Left ventricle myocardium inferior (tissue), 1 donor: ENCODE results near the gene IL9R. TPM values are rescaled to one million over a fixed set of nuclear protein-coding genes. Genes with fewer than 3 reads are reported as not detected.
"Not testable (repeated sequence)": the region's sequence is repeated elsewhere in the genome, so short reads cannot be mapped to it uniquely, and the experiment has no call there.

Experiments
- DNase-seq: peaks from one replicate; pipeline ENCODE4 v3.0.0-alpha.2; 2020
- H3K27ac ChIP-seq: fragments of 200-600 bp; replicated peaks from 2 replicates; pipeline ENCODE4 v1.8.0; 2021
- H3K27me3 ChIP-seq: fragments of 200-600 bp; 2 replicates; pipeline ENCODE4 v1.8.0; 2021; ENCODE audit warnings: low read depth
- H3K36me3 ChIP-seq: fragments of 200-600 bp; 2 replicates; pipeline ENCODE4 v1.8.0; 2021
- H3K4me1 ChIP-seq: fragments of 200-600 bp; 2 replicates; pipeline ENCODE4 v1.8.0; 2021
- H3K4me3 ChIP-seq: fragments of 200-600 bp; 2 replicates; pipeline ENCODE4 v1.8.0; 2021; ENCODE audit warnings: mild to moderate bottlenecking, moderate library complexity
- H3K9me3 ChIP-seq: fragments of 200-600 bp; replicated peaks from 2 replicates; pipeline ENCODE4 v1.8.0; 2021
- intact Hi-C: fragments of 100-400 bp; cut with micrococcal nuclease; formaldehyde crosslinking; loops from one replicate; pipeline ENCODE4 v1.11.0; 2022
- total RNA-seq: library from RNA; stranded (reverse); fragmentation: NEBNext Ultra II Directional; extraction: Animal tissue kit (Norgen Biotek cat#: 25700); gene quantifications from one replicate; pipeline ENCODE4 v1.2.1, GENCODE V29; 2021
- TF ChIP-seq, protein P1 (sequence below): fragments of 200-600 bp; IDR thresholded peaks from 2 replicates; pipeline ENCODE4 v1.8.0; 2021; ENCODE audit warnings: antibody characterized with exemption, mild to moderate bottlenecking, borderline replicate concordance
- donor health status: DM: no; HTN: yes; CAD: no; lungs with severe emphysema.

The IL9R gene
- total RNA-seq, 1 donor from 2014 or later: not detected

DNA sequence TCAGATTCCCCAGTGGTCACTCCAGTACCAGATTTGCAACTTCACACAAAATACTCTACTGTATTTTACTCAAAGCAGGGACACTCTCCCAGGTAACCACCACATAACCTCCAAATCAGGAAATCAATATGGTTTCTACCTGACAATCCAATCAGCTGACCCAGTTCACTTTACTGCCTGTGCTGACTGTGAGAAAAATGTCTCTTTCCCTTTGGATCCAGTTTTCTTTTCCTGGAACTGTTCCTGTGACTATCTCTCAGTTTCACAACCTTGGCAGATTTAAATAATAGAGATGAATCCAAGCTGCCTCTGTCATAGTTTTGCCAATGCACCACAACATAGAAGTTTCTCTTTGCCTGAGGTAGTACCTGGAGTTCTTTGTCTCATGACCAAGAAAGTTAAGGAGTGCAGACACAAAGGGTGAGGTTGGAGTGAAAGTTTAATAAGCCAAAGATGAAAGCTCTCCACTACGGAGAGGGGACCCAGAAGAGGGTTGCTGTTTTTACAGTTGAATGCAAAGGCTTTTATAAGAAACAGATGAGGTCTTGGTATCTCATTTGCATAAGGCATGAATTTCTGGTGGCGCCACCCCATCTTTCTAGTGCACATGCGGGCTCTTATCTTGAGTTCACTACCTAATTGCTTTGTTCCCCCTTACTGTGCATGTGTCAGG lies 29.7 kb upstream of the IL9R start:
- TF ChIP-seq, protein P1, sequence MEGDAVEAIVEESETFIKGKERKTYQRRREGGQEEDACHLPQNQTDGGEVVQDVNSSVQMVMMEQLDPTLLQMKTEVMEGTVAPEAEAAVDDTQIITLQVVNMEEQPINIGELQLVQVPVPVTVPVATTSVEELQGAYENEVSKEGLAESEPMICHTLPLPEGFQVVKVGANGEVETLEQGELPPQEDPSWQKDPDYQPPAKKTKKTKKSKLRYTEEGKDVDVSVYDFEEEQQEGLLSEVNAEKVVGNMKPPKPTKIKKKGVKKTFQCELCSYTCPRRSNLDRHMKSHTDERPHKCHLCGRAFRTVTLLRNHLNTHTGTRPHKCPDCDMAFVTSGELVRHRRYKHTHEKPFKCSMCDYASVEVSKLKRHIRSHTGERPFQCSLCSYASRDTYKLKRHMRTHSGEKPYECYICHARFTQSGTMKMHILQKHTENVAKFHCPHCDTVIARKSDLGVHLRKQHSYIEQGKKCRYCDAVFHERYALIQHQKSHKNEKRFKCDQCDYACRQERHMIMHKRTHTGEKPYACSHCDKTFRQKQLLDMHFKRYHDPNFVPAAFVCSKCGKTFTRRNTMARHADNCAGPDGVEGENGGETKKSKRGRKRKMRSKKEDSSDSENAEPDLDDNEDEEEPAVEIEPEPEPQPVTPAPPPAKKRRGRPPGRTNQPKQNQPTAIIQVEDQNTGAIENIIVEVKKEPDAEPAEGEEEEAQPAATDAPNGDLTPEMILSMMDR: no peak
- H3K9me3 ChIP-seq: peaks cover 20% of the 10 kb centered on the region
- peaks cover 20% of the 10 kb centered on the region for H3K27me3 ChIP-seq
- H3K27ac ChIP-seq: no peak overlapping the region
- DNase-seq: no peak
- no peaks in the 10 kb centered on the region for H3K4me1 ChIP-seq
- no peak overlapping the region for H3K4me3 ChIP-seq
- H3K36me3 ChIP-seq: no peaks in the 10 kb centered on the region
- intact Hi-C loops: no loop called here

DNA sequence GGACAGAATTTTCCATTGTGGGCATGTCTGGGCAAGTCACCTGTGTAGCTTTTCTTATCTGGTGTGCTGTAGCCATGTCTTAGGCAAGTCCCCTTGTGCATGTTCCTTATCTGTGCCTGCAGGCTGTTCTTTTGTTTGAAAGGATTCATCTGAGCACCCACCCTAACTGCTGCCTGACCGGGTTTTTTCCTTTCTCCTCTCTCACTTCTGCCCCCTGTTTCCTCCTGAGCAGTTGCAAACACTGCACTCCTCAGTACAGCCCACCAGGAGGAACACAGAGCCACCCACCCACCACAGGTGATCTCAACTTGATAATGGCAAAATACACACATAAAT lies 29.2 kb upstream of the IL9R start:
- no peak for DNase-seq

DNA sequence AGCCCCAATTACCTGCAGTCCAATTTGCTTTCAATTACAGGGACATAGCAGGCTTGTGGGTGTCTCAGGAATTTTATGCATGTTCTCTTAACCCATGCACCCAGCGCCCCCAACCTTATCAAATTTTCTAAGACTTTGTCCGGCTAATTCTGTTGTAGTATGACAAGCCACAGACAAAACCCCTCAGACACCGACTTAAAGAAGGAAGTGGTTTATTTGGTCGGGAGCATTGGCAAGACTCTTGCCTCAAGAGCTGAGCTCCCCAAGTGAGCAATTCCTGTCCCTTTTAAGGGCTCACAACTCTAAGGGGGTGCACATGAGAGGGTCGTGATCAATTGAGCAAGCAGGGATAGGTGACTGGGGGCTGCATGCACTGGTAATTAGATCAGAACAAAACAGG lies 28.7 kb upstream of the IL9R start:
- intact Hi-C loops: no loop called here
- Histone ChIP-seq H3K36me3 (no peaks in the 10 kb centered on the region), H3K4me3 (no peak overlapping the region), H3K27me3 (peaks cover 14% of the 10 kb centered on the region), H3K9me3 (peaks cover 16% of the 10 kb centered on the region), H3K27ac (no peak overlapping the region), H3K4me1 (no peaks in the 10 kb centered on the region)
- DNase-seq: no peak
- TF ChIP-seq, protein P1: no peak

More for the DNA sequence above, 29.2 kb upstream of the IL9R start:
- intact Hi-C loops: no loop called here
- Histone ChIP-seq H3K27ac (no peak overlapping the region), H3K27me3 (peaks cover 16% of the 10 kb centered on the region), H3K4me3 (no peak overlapping the region), H3K36me3 (no peaks in the 10 kb centered on the region), H3K4me1 (no peaks in the 10 kb centered on the region), H3K9me3 (peaks cover 20% of the 10 kb centered on the region)
- TF ChIP-seq, protein P1: no peak

DNA sequence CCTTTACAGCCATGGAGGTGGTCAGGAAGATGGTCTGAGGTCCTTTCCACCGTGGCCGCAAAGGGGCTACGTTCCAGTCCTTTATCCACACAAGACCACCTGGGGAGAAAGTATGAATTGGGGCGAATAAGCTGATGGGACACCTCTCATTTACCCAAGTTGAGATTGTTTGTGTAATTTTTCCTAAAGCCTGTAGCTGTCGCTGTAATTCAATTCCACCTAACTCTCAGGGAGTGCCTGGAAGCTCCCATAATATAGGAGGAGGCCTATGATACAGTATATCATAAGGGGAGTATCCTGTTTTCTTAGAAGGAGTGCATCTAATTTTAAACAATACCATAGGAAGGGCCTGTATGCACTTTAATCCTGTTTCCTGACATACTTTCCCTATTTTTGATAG lies 25.8 kb upstream of the IL9R start:
- H3K9me3 ChIP-seq, H3K36me3 ChIP-seq, H3K27ac ChIP-seq, DNase-seq, intact Hi-C loops, H3K4me1 ChIP-seq, H3K4me3 ChIP-seq: not testable (repeated sequence)
- peaks cover 20% of the 10 kb centered on the region for H3K27me3 ChIP-seq

DNA sequence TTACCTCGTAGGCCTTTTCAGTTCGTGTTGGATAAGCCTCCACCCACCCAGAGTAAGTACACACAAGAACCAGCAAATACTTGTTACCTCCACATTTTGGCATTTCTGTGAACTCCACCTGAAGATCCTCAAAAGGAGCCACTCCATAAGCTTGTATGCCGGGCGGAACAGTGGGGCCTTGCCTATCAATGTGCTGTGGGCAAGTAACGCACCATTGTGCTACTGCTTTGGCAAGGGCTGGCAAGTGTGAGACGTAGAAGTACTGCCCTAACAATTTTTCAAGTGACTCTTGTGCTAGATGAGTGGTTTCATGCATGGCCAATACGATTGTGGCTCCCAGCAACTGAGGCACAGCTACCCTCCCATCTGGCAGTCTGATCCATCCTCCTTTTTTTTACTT lies 25.3 kb upstream of the IL9R start:
- H3K9me3 ChIP-seq, H3K27ac ChIP-seq, H3K4me3 ChIP-seq, H3K36me3 ChIP-seq, DNase-seq, H3K4me1 ChIP-seq, intact Hi-C loops: not testable (repeated sequence)
- H3K27me3 ChIP-seq: peaks cover 20% of the 10 kb centered on the region

DNA sequence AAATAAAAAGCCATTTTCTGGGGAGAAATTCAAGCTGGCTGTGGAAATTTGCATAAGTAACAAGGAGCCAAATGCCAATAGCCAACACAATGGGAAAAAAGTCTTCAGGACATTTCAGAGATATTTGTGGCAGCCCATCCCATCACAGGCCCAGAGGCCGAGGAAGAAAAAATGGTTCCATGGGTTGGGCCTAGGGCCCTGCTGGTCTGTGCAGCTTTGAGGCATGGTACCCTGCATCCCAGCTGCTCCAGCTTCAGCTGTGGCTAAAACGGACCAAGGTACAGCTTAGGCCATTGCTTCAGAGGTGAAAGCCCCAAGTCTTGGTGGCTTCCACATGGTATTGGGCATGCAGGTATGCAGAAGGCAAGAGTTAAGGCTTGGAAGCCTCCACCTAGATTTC lies 14.2 kb upstream of the IL9R start:
- intact Hi-C loops: no loop called here
- DNase-seq: no peak
- peaks cover 14% of the 10 kb centered on the region for H3K27me3 ChIP-seq
- H3K36me3 ChIP-seq: no peaks in the 10 kb centered on the region
- no peak overlapping the region for H3K4me3 ChIP-seq
- no peak overlapping the region for H3K27ac ChIP-seq
- H3K9me3 ChIP-seq: peaks cover 21% of the 10 kb centered on the region
- H3K4me1 ChIP-seq: no peaks in the 10 kb centered on the region
- TF ChIP-seq, protein P1: no peak

DNA sequence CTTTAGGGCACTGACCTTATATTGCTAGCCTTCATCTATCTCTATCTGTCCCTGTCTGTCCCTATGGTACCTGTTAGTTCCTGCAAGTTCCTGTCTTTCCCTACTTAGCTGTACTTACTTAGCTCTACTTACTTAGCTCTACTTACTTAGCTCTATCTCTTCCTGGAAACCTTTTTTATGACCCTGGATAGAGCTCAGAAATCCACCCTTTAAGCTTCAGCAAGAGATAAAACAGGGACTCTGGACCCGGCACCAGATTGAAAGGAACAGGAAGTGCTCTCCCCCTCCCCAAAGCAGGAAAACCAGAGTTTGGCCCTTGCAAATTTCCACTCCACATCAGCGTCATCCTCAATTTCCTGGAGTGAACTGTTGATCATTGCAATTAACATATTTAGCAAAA lies 12.3 kb upstream of the IL9R start:
- Histone ChIP-seq H3K9me3 (peaks cover 21% of the 10 kb centered on the region), H3K27ac (no peak overlapping the region), H3K27me3 (peaks cover 14% of the 10 kb centered on the region), H3K4me3 (no peak overlapping the region), H3K4me1 (no peaks in the 10 kb centered on the region), H3K36me3 (no peaks in the 10 kb centered on the region)
- DNase-seq: no peak
- intact Hi-C loops: no loop called here
- TF ChIP-seq, protein P1: no peak

DNA sequence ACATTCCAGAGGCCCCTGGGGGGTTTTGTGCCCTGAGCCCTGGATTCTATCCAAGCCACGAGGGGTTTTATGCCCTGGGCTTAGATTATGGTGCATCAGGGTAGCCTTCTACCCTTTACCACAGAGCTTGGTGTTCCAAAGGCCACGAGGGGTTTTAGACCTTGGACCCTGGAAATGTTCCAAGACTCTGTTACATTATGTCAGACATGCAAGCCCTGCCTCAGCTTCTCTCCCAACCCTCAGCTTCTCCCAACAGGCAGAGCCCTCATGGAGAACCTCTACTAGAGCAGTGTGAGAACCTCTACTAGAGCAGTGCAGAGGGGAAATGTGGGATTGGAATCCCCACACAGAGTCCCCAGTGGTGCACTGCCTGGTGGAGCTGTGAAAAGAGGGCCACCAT lies 10.5 kb upstream of the IL9R start:
- Histone ChIP-seq H3K27me3 (peaks cover 17% of the 10 kb centered on the region), H3K9me3 (peaks cover 21% of the 10 kb centered on the region)
- H3K36me3 ChIP-seq, H3K4me3 ChIP-seq, intact Hi-C loops, H3K27ac ChIP-seq, DNase-seq, H3K4me1 ChIP-seq: not testable (repeated sequence)
